H1 (cell line): ENCODE data around the gene MYOCD. TPM values are rescaled to one million over a fixed set of nuclear protein-coding genes. Genes with fewer than 3 reads are reported as not detected.

ENCODE experiments used
- CHD7 ChIP-seq: fragments of 300-600 bp; sonication (generic); IDR thresholded peaks from 2 replicates; pipeline ENCODE4 v1.7.1; 2012; ENCODE audit warnings: low read length, moderate library complexity, mild to moderate bottlenecking, inconsistent platforms; ENCODE audit not compliant: insufficient replicate concordance
- POLR2AphosphoS5 ChIP-seq: IDR thresholded peaks from 2 replicates; pipeline ENCODE4 v1.6.1; 2011; ENCODE audit warnings: low read depth, low read length
- polyA plus RNA-seq, 7 experiments: library from polyadenylated mRNA; depleted of rRNA in 3 of 7; stranded (reverse) in 5 of 7; unstranded in 2 of 7; fragments of >200 nt in 5 of 7; fragments of 200-250 nt in 2 of 7; gene quantifications; 1 replicate in 5 of 7; 2 replicates in 1 of 7; 4 replicates in 1 of 7; pipeline versions ENCODE4 v1.2.1 to v1.2.3, GENCODE V29; 2011 to 2013; ENCODE audit warnings: missing spikeins in 2 of 7, mixed read lengths in 2 of 7
- total RNA-seq: library from RNA; stranded (reverse); fragmentation: NEBNext Ultra II Directional; extraction: Animal tissue kit (Norgen Biotek cat#: 25700); gene quantifications from 2 replicates; pipeline ENCODE4 v1.2.1, GENCODE V29; 2021
- TF ChIP-seq, protein P1 (sequence below): IDR thresholded peaks from 2 replicates; pipeline ENCODE4 v1.6.1; 2012; ENCODE audit warnings: inconsistent platforms

The MYOCD gene
- total and polyA plus RNA-seq, 2 of the 8 experiments (the other 6 are each of a cell fraction or from before 2014, with no cell fraction given), result 0.30 to 4.9 TPM

- TF ChIP-seq CHD7, result no peak
- TF ChIP-seq, protein P1, sequence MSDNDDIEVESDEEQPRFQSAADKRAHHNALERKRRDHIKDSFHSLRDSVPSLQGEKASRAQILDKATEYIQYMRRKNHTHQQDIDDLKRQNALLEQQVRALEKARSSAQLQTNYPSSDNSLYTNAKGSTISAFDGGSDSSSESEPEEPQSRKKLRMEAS, result no peak
- TF ChIP-seq POLR2AphosphoS5, result no peak
Measured at GRCh38 chr17:12656354-12656753, 9.3 kb upstream of the MYOCD start (continued).
